Endothelial cell of umbilical vein (primary cell): Measurements from ENCODE around the gene ENGASE.

Source experiments
- CTCF ChIP-seq, 2 donors: IDR thresholded peaks; 1 replicate in 1 of 2; 2 replicates in 1 of 2; pipeline ENCODE4 v1.5.1; 2011; ENCODE audit warnings: low read length in 2 of 2, mild to moderate bottlenecking in 2 of 2, moderate library complexity in 2 of 2, control low read depth in 1 of 2, inconsistent platforms in 1 of 2, low read depth in 1 of 2; ENCODE audit not compliant: insufficient read depth in 1 of 2; ENCODE audit errors: extremely low read depth in 1 of 2
- EZH2 ChIP-seq: IDR thresholded peaks from 2 replicates; pipeline ENCODE4 v1.6.1; 2012; ENCODE audit warnings: borderline replicate concordance, low read depth, mild to moderate bottlenecking, moderate library complexity, low read length, inconsistent platforms; ENCODE audit not compliant: severe bottlenecking
- FOS ChIP-seq: IDR thresholded peaks from 2 replicates; pipeline ENCODE4 v1.6.1; 2011; ENCODE audit warnings: mild to moderate bottlenecking, low read length, moderate library complexity, borderline replicate concordance; ENCODE audit not compliant: insufficient read depth
- JUN ChIP-seq: IDR thresholded peaks from 2 replicates; pipeline ENCODE4 v1.6.1; 2011; ENCODE audit warnings: borderline replicate concordance, low read depth; ENCODE audit not compliant: insufficient read length, insufficient read depth
- MYC ChIP-seq: IDR thresholded peaks from one replicate; pipeline ENCODE4 v1.6.1; 2011; ENCODE audit warnings: mild to moderate bottlenecking, low read depth, low read length
- POLR2A ChIP-seq: IDR thresholded peaks from 2 replicates; pipeline ENCODE4 v1.6.1; 2012; ENCODE audit warnings: low read depth, mild to moderate bottlenecking, control low read depth, low read length
- POLR2AphosphoS5 ChIP-seq: IDR thresholded peaks from 2 replicates; pipeline ENCODE4 v1.6.1; 2012; ENCODE audit warnings: low read depth, mild to moderate bottlenecking, control low read depth, low read length, moderate library complexity; ENCODE audit not compliant: insufficient read depth

DNA sequence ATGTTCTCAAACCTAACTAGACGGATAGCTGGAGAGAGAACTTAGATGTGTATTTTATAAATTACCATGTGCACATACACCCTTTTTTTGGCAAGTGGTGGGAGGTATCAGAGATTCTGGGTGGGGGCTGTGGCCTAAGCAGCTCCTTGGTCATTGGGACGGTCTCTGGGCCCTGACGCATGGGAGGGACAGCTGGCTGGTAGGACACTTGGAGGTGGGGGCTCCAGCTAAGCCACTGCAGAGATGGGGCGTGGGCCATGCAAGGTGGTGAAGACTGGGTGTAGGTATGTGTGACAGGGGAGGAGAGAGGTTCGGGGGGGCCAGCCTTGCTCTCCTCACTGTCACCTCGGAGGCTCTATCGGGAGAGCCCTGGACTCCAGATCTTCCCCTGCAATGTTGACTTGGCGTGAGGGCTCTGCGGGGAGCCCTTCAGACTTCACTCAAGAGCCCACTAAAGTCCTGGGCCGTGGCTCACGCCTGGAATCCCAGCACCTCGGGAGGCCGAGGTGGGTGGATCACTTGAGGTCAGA, 33.5 kb upstream of the ENGASE start:
- TF ChIP-seq POLR2A (no peak), CTCF (IDR thresholded peaks at IDR 0.05; ENCODE audit: extremely low read depth in 1 of 2, insufficient read depth in 1 of 2, low read depth in 1 of 2, low read length in 2 of 2) (no peak), FOS (no peak), EZH2 (no peak), POLR2AphosphoS5 (no peak), JUN (no peak), MYC (no peak)
